NCI-H345 treated with DMSO at 0.1 percent for 48 hours (cell line): ENCODE results near the gene SOX9.
"Not testable (repeated sequence)": the region's sequence is repeated elsewhere in the genome, so short reads cannot be mapped to it uniquely, and the experiment has no call there.

Experiments used
- DNase-seq: peaks from one replicate; lab custom pipeline; 2025; ENCODE audit not compliant: unreplicated experiment; lab: John Stamatoyannopoulos, UW

The SOX9 gene

DNA sequence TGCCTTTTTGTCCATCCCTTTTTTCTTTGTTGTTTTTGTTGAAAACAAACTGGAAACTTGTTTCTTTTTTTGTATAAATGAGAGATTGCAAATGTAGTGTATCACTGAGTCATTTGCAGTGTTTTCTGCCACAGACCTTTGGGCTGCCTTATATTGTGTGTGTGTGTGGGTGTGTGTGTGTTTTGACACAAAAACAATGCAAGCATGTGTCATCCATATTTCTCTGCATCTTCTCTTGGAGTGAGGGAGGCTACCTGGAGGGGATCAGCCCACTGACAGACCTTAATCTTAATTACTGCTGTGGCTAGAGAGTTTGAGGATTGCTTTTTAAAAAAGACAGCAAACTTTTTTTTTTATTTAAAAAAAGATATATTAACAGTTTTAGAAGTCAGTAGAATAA is 4.9 kb downstream of the SOX9 start:
- no peak for DNase-seq

DNA sequence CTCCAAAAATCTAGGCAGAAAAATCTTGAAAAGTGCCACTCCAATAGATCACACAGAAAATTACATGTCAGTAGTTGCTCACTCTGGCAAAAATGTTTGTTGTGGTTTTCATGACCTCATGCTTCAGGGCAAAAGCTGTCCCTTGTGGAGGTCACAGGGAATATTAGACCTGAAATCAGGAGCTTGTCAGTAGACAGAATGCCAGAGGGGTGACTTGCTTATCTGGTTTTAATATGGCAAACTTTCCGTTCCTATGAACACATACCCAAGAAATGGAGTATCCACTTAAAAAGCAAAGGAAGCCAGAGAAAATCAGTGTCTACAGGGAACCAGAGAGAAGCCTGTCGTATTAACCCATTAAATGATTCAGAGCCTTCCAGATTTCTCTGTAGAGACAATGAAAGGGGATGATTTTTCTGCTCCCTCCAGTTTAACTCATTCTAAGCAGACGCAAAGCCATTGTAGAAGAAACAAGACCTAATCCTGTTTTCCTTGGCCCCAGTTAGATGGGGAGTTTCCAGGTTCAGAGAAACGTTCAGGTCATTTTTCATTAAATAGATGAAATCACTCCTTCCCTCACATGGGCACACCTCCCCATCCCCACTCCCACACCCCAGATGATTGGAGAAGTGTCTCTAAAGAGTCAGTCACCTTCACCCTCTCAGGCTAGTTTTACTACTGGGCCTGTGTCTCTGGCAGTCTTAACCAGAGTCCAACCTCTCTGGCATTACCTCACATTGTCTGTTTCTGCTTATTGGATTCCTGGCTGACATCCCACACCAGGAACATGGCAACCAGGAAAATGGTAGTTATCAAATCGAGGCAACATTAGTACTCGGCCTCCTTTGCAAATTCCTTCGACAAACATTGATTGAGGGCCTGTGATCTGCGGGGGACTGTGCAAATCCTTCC is 6.0 kb downstream of the SOX9 start:
- no peak for DNase-seq

DNA sequence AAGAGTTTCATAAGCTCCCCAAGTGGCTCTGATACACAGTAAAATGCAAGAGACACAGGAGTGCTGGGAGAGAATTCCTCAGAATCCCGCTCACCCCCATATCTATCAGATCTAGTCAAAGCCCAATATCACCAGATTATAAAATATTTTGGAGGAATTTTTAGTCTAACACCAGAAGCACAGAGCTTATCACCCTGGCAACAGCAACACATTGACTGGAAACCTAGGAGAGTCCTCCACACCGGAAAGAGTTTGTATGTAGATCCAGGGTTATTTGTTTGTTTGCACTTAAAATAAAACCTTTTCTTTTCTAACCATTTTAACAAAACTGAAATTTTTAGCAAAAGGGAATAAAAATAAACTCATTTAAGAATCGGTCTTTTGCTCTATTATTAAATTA is 7.2 kb downstream of the SOX9 start:
- DNase-seq: no peak

DNA sequence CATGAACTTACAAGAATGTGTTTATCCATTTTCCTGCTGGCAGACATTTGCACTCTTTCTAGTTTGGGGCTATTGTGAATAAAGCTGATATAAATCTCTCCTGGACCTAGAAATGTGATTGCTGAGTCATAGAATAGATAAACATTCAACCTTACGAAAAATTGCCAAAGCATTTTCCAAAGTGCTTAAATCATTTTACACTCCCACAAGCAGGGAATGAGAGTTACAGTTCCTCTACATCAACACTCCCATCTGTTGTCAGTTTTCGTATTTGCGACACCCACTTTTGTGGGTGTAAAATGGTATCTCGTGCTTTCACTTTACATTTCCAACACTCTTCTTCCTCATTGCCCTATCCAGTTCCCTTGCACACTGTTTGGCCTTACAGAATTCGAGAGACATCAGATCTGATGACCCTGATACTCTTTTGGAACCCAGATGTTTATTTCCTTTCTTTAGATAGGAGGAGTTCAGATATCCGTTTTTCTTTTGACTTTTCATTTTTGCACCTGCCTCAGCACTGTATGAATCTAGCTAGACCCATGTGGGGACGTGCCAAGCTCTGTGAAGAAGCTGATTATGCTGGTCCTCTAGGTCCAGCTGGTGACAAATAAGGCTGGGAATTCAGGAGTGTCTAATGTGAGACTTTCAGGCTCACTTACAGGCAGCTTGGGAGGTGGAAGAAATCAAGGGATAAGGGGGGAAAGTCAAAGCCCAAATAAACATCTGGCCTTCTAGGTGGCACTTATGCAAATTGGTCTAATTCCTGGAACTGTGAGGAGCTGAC is 14.0 kb downstream of the SOX9 start:
- no peak for DNase-seq

DNA sequence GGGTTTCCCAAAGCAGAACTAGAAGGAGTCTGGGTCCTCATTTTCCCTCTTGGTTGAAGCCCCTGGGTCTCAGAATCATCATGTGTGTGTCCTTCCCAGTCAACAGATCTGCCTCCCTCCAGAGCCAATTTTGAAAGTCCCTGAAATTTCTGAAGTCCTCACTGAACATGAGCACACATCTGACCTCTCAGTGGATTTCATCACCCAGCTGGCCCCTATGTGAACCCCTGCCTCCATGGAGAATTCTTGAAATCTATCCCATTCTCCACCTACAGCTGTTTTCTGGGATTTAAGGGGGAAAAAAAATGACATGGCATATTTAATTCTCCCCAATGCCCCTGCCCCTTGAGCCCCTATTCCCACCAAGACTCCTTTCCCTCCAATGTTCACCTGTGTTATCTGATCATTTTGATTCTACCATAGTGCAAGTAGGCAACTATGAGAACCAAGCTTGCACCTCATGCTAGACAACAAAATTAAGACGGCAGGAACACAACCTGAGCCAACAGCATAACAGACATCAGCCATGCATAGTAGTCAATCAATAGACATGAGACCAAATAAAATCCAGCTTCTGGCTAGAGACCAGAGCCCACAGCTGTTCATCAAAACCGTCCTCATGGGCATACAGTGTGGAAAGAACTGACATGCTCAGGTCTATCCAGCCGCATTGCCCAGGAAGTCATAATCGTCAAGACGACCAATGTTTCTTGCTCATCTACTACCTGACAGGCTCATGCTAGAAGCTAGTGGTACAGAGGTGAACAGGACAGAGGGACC is 14.9 kb downstream of the SOX9 start:
- DNase-seq: no peak

DNA sequence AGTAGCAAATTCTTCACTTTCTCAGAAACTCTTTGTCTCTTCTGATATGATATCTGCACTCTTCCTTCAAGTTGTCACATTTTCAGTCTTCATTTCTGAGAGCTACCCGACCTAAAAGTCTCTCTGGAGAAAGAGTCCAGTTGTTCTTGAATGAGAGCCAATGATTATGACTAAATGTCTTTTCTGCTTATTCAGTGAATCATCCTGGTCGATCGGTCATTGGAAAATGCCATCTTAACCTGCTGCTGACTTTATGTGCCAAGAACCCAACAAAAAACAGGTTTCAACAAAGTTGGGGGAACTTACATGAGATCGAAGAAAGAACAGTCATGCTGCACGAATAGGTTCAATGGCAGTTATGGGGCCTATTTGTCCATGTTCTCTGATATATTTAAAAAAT is 15.9 kb downstream of the SOX9 start:
- DNase-seq: no peak

DNA sequence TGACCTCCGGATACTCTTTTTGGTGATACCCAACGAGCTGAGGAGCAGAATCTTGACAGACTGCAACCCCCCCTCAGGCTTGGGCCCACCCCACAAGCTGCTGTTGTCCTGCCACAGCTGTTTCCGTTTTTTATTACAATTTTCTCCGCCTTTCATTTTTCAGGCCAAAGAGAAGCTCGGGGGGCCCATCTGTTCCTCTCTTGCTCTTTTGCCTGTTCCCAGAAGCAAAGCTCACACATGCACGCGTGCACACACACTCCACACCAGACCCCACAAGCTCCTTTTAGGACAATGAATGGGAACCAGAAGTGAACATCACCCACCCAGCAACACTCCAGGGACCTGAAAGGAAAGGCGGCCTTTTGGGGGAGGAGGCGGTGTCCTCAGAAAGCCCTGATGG is 16.3 kb downstream of the SOX9 start:
- DNase-seq: no peak

DNA sequence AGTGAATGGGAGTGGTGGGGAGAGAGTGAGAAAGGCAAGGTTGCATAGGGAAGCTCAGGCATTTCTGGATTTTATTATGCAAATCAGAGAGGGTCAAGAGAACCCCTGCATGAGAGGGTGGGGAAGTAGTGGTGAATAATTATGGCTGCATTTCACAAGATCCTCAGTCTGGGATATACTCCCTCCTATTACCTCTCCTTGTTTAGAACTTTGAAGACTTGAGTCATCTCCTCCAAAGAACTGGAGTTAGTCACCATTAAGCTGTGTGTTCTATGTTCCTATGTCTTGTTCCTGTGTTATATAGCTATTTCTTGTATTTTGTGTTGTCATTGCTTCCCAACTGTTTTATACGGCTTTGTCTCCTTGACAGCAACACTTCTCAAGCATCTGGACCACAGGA is 18.4 kb downstream of the SOX9 start:
- no peak for DNase-seq

DNA sequence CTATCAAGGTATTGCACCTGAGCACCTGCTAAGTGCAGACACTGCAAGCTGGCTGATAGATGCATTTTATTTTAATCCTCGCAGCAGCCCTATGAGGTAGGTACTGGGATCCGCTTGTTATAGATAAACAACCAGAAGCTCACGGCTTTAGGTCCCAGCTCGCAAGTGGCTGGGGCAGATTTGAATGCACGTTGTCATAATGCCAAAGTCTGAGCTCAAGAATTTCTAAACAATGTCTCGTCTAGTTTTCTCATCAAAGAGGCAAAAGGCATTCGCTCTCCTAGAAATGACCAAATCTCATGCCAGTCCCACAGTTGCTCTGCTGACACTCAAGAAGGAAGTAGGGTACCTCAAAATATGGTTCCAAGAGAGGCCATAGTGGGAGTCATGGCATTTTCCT is 20.5 kb downstream of the SOX9 start:
- DNase-seq: no peak

DNA sequence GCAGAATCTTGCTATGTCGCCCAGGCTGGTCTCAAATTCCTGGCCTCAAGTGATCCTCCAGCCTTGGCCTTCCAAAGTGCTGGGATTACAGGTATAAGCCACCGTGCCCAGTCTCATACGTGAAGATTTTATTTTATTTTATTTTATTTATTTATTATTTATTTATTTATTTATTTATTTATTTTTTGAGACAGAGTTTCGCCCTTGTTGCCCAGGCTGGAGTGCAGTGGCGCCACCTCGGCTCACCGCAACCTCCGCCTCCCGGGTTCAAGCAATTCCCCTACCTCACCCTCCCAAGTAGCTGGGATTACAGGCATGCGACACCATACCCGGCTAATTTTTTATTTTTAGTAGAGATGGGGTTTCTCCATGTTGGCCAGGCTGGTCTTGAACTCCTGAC is 21.3 kb downstream of the SOX9 start:
- not testable (repeated sequence) for DNase-seq

DNA sequence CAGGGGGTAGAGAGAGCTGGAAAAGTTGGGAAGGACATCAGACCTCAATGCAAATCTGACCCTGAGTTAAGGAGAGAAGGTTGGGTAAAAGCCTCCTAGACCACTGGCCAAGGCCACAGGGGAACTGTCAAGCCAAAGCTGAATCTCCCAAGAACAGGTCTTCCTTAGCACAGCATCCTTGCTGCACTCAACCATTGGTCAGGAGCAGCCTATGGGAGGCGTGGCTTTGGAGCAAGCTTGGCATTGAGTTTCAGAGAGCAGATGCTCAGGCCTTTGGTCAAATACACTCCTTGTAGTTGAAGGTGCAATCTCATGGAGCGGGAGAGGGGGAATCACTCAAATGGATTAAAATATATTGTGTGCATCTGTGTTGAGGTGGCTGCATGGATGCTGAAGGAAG is 21.8 kb downstream of the SOX9 start:
- DNase-seq: no peak

DNA sequence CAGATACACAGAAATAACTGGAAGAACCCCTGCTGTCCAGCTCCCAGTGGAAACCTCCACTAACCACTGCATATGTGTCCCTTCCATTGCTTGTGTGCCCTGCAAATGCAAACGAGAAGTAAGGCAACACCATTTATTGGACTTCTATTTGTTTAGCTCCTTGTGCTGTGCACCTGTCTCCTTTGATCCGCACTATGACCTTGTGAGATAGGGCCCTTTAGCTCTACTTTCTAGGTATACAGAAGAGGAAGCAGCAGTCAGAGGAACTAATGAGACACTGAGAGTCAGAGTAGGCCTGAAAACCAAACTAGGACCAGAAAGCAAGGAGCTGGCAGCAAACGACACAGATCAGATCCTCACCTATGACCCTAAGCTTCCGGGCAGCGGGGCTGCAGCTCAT is 22.4 kb downstream of the SOX9 start:
- DNase-seq: no peak

DNA sequence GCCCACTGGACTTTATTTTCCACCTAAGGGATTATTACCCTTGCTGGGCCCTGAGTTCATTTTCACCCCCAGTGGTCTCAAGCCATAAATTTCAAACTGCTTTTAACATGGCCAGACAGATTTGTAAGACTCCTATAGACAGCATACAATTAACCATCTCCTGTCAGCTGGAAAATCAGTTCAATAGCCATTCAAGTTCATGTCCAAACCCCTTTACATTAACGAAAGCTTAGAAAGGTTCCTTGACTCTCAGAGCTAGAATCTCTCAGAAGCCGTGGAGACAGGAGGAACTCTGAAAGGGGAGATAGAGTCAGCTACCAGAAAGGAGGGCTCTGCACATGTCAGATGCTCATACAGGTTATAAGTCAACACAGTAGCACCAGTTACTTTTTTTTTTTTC is 23.3 kb downstream of the SOX9 start:
- DNase-seq: no peak

DNA sequence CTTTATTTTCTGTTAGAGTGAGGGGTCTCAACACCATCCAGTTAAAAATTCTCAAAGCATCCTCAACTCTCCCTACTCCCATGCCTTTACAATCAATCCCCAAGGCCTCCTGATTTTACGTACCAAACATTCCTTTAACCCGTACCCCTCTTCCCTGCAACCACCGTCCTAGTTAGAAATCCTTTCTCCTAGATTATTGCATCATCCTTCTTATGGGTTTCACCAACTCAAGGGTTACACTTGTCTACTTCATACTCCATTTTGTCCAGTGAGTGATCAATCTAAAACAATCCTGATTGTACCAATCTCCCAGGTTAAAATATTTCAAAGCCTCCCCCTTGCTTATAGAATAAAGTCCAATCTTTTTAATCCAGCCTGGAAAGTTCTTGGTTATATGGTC is 24.7 kb downstream of the SOX9 start:
- no peak for DNase-seq

DNA sequence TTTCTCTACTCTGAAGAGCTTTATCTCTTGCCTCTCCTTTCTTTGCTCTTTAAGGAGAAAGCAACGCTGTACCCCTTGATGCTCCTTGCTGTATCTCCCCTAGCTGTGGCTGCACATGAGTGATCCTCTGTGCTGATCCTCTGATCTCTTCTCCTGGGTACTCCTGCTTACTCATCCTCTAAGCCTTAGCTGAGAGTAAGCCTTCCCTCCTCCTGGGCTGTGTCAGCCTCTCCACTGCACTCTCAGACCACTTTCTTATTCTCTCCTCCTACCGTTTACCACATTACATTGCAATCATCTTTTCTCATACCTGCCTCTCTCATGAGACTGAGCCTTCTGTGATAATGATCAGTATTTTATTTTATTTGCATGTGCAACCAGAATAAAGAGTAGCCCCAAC is 25.1 kb downstream of the SOX9 start:
- DNase-seq: no peak

DNA sequence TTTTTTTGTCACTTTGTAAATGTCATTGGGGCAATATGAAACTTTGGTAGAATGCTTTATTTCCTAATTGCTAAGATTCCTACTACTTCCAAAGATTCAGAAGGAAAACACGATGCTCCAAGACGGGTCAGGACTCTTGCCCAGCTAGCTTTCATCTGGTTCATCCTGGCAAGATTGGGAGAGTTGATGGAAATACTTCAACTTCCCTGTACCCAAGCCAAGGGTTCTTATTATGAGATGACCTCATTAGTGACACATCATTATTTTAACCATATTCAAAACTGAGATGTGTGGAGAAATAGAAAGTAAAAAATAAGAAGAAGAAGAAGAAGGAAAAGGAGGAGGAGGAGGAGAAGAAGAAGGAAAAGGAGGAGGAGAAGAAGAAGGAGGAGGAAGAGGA is 25.6 kb downstream of the SOX9 start:
- DNase-seq: no peak

DNA sequence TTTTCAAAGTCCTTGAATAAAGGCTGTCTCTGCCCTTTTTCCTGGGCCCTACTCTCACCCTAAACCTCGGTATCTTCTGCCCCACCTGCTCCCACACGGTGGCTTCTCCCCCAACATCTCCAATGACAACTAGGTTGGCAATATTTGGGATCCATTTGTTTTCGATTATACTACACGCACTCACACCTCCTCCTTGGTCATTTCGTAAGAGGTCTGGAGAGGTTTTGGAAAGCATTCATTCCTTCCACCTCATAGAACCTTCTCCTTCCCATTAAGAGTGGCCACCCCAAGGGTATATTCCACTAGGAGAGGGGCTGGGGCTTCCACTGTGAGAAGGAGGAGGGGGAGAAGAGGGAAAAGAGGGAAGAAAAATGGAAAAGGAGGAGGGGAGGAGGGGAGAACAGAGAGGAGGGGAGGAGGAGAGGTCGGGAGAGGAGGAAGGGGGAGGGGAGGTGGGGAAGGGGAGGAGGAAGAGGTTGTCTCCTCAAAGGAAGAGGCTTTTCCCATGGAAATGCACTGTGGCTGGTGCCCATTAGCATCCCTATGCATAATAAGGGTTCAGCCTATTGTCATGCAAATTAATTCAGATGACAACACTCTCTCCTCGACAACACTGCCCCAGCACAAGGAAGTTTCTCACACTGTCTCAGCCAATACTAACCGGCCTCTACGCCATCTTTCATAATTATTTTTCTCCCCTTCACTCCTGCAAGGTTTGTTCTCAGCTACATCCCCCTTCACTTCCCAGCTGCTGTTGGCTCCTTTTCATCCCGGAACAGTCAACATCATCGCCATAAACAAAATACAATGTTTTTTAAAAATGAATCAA is 30.0 kb downstream of the SOX9 start:
- DNase-seq: no peak

DNA sequence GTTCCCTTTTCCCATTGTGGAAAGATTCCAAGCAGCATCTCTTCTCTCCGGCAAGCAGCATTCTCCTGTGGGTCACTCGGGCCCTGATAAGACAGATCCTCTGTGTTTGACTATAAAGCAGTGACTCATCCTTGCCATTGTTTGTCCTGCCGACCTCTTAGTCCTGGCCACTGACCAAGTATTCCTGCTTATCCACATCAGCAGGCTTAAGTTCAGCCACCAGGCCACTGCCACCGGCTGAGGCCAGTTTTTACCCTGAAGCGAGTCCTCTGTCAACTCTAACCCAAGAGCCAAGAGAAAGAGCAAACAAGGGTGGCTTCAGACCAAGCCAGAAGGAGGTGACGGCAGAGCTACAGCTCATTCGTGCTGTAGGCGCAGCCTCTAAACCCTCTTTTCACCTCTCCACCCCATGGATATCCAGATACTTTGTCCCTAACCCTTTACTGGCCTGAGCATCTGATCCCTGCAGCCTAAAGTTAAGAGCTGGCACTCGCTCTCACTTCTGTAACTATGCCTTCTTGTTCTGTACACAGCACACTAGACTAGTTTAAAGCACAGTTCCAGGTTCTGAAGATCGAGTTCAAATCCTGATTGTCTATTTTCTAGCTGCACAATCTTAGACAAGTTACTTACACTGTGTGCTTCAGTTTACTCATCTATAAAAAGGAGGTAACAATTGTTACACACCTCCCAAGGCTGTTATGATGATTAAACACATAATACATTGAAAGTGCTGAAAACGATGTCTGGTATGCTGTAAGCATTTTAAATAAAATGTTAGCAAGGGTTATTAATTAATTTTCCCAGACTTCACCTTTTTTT is 31.0 kb downstream of the SOX9 start:
- no peak for DNase-seq

DNA sequence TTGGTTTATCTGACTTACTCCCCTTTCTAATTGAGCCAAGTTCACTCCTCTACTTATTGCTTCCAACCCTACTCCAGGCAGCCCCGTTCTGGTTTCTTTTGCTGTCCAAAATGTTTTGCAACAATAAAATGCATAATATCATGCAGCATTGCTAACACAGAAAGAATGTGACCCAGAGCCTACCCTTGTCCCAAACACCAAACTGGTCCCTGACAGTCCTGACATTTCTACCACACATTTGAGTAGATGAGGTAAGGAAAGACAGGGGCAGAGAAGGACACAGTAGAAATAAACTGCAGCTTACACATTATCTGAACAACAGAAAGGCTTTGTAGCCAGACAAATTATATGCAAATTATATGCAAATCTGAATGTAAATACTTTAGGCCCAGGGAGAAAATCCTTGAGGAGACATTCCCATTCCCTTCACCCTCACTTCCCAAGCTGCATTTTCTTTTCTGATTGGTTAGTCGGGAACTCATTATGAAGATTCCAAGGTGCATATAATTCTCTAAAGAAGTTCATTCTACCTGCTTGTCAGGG is 31.6 kb downstream of the SOX9 start:
- DNase-seq: no peak
